Uterus (tissue), 2 donors: Measurements from ENCODE around the gene PLA2G7.

Experiments used
- POLR2A ChIP-seq, 2 donors: fragments of 450-650 bp; IDR thresholded peaks; one replicate each; pipeline ENCODE4 v1.6.1; 2016; ENCODE audit warnings: antibody characterized with exemption in 2 of 2, mild to moderate bottlenecking in 1 of 2, moderate library complexity in 1 of 2
- TF ChIP-seq, protein P1 (sequence below), 4 experiments: fragments of 200-600 bp in 2 of 4; fragments of 450-650 bp in 2 of 4; sonication (generic) in 2 of 4; IDR thresholded peaks; one replicate each; pipeline ENCODE4 v1.5.1; 2016 to 2019; ENCODE audit warnings: antibody characterized with exemption in 4 of 4, mild to moderate bottlenecking in 2 of 4, moderate library complexity in 1 of 4

DNA sequence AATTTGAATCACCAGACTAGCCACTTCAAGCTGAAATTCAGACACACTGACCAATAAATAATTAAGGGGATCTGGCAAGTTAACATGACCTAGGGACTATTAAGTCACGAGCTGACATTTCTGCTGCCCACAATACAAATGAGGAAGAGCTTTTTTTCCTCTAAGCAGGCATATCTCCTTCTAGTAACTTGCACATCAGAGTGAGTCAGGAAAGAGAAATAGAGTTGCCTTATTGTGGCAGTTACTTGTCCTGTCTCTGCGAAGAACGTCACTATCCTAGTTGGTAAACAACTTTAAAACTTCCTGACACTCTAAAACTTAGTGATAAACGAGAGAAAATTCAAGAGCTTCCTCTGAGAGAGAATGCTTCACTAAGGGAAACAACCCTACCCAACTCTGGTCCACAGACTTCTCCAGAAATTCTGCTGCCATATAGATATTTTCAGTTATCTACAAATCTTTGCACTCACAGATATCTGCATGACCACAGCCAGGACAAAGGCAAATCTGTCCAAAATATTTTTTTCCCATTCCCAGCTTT, 4.2 kb downstream of the PLA2G7 start:
- no peak for TF ChIP-seq POLR2A (IDR thresholded peaks at IDR 0.05)
- TF ChIP-seq, protein P1, sequence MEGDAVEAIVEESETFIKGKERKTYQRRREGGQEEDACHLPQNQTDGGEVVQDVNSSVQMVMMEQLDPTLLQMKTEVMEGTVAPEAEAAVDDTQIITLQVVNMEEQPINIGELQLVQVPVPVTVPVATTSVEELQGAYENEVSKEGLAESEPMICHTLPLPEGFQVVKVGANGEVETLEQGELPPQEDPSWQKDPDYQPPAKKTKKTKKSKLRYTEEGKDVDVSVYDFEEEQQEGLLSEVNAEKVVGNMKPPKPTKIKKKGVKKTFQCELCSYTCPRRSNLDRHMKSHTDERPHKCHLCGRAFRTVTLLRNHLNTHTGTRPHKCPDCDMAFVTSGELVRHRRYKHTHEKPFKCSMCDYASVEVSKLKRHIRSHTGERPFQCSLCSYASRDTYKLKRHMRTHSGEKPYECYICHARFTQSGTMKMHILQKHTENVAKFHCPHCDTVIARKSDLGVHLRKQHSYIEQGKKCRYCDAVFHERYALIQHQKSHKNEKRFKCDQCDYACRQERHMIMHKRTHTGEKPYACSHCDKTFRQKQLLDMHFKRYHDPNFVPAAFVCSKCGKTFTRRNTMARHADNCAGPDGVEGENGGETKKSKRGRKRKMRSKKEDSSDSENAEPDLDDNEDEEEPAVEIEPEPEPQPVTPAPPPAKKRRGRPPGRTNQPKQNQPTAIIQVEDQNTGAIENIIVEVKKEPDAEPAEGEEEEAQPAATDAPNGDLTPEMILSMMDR (IDR thresholded peaks at IDR 0.05) = no peak
